GM19455 (cell line): ENCODE data around the gene ZNF276.
"Not testable (repeated sequence)": the region's sequence is repeated elsewhere in the genome, so short reads cannot be mapped to it uniquely, and the experiment has no call there.

ENCODE experiments used
- ATAC-seq: cut with Tn5 transposase; IDR thresholded peaks from one replicate; pipeline ENCODE4 v1.9.1; 2021; ENCODE audit not compliant: unreplicated experiment

Gene ZNF276, protein sequence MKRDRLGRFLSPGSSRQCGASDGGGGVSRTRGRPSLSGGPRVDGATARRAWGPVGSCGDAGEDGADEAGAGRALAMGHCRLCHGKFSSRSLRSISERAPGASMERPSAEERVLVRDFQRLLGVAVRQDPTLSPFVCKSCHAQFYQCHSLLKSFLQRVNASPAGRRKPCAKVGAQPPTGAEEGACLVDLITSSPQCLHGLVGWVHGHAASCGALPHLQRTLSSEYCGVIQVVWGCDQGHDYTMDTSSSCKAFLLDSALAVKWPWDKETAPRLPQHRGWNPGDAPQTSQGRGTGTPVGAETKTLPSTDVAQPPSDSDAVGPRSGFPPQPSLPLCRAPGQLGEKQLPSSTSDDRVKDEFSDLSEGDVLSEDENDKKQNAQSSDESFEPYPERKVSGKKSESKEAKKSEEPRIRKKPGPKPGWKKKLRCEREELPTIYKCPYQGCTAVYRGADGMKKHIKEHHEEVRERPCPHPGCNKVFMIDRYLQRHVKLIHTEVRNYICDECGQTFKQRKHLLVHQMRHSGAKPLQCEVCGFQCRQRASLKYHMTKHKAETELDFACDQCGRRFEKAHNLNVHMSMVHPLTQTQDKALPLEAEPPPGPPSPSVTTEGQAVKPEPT

DNA sequence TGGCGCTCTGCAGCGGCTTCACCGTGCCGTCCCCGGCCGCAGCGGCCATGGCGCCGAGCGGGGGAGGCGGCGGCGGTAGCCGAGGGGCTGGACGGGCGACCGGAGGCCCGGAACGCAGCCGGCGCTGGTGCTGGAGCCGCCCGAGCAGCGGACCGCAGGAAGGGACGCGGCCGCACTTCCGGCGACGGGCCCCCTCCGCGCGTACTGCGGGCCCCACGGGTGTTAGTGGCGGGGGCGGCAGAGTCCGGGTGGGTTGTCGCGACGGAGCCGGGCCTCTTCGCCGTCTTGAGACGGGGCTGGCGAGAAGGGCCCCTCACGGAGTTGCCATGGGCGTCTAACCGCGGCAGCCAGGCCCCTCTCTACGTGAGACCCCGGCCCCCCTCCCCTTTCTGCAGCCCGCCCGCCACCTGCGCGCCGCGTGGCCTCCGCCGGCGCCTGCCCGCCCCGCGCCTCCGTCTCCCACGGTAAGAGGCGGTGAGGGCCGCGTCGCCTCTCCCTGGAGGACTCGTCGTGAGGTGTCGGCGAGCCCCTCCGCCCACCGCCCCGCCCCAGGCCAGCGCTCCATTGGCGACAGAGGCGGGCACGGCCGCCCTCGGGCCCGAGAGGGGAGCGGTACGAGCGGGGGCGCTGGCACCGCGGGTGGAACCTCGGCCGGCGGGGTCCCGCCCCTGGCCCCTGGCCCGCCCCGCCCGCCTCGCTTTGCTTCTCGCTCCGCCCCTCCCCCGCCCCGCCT is at the start of gene ZNF276, which contains the start of gene VPS9D1:
ZNF276 (plus strand) TSS at position 725 of the 733 bp plus-strand sequence. CDS start 104 bp downstream, outside the sequence.
VPS9D1 (minus strand) TSS at position 86 of the 733 bp plus-strand sequence; CDS start at position 49, 37 bp downstream.
- peak; percentile 52 for ATAC-seq

DNA sequence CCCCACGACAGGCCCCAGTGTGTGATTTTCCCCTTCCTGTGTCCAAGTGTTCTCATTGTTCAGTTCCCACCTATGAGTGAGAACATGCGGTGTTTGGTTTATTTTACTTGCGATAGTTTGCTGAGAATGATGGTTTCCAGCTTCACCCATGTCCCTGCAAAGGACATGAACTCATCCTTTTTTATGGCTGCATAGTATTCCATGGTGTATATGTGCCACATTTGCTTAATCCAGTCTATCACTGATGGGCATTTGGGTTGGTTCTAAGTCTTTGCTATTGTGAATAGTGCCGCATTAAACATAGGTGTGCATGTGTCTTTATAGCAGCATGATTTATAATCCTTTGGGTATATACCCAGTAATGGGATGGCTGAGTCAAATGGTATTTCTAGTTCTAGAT is 49.8 kb upstream of the ZNF276 start:
- not testable (repeated sequence) for ATAC-seq

DNA sequence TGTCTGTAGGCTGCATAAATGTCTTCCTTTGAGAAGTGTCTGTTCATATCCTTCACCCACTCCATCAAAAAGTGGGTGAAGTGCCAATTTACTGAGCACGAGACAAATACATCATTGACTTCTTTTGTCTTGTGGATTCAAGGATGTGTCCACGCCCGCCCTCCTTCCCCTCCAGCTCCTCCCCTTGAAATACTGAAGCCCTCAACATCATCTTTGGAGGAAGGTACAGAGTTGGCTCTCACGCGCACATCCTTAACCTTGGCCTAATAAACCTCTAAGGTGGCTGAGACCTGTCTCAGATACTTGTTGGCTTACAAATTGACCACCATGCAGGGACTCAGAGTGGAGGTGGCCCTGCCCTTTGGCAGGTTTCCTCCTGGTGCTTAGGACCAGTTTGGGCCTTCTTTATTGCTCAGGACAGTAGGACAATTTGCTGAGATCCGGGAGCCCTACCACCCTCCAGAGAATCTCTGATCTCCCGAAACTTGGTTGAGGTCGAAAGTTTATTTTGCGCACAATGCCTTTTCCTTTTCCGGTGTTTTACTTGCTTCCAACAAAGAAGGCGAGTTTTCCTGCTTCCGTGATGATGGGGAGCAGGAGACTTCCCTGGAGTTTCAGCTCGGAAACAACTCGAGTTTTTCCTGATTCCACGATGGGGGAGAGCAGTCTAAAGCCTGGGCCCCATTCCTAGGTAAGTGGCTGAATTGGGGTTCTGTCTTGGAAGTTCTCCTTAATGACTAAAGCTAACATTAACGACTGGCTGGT is 49.0 kb upstream of the ZNF276 start:
- ATAC-seq, result no peak

DNA sequence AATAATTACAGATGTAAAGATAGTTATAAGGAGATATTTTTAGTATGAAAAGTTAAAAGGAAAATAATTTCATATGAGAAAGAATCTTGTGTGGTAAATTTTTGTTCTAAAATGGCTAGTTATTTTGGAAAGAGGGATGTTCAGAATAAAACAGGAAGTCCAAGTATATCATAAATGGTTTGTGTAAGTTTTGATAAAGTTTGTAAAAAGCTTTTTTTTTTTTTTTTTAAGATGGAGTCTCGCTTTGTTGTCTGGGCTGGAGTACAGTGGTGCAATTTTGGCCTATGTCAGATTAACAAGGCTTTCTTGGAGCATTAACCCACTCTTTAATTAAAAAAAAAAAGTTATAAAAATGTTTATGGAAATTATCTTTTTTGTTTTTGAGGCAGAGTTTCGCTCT is 43.1 kb upstream of the ZNF276 start:
- ATAC-seq, result no peak

DNA sequence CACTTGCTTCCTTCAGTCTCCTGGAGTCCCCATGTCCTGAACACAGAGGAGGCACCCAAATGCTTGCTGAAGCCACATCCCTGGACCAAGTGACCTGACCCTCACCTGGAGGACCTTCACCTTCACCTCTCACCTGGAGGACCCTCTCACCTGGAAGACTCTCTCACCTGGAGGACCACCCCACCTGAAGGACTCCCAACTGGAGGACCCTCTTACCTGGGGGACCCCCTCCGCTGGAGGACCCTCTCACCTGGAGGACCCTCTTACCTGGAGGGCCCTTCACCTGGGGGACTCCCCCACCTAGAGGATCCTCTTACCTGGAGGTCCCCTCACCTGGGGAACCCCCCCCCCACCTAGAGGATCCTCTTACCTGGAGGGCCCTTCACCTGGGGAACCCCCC is 35.4 kb upstream of the ZNF276 start:
- ATAC-seq, result no peak

DNA sequence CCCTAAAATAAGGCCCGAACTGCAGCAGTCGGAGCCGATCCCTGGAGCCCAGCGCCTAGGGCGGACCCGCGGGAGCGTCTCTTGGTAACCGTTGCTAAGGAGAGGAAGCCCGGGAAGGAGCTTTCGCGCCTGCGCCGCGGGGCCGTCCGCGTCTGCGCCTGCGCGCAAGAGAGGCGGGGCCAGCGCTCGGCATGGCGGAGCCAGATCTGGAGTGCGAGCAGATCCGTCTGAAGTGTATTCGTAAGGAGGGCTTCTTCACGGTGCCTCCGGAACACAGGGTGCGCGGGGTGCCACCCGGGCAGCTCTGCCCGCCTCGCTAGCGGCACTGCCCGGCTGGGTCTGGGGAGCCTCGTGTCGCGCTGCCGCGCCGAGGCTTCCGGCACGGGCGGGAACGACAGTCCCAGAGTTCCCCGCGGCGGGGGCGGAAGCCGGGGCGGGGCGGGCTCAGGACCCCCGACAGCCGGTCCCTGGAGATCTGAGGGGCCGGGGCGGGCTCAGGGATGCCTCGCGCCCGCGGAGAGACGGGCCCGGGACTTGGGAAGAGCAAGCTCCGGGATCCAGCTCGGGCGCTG is 34.7 kb upstream of the ZNF276 start, which contains the start of gene CDK10:
CDK10 (plus strand) TSS at position 170 of the 572 bp plus-strand sequence; CDS start at position 192, 22 bp downstream.
- peak; percentile 75 for ATAC-seq

DNA sequence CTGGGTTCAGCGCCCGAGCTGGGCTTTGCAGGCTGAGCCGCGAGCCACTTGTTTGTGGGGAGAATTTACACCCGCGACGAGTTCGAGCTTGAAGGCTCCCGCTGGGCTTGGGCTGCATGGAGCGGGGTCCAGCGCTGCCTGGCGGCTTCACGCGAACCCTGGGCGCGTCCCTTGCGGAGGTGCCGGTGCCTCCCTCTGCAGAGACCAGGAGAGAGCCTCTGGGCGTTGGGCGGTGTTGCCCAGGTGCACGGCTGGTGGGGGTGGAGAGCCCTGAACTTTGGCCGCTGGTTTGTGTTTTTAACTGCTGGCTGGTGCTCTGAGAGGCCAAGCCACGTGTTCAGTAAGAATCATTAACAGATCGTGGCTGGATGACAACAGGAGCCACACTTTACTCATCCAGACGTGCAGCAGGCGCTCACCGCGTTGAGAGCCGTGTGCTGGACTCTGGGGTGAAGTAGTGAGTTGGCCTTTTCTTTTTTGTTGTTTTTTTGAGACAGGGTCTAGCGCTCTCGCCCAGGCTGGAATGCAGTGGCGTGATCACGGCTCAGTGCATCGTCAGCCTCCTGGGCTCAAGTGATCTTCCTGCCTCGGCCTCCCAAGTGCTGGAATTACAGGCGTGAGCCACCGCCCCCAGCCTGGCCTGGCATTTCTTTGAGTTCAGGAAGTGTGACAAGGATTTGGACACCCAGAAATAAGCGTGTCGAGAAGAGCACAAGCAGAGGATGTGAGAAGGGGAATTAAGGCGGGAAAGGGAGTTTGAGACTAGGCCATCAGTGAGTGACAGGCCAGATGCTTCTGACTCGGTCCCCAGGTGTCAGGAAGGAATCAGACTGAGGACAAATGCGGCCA is 34.0 kb upstream of the ZNF276 start:
- peak; percentile 9 for ATAC-seq

DNA sequence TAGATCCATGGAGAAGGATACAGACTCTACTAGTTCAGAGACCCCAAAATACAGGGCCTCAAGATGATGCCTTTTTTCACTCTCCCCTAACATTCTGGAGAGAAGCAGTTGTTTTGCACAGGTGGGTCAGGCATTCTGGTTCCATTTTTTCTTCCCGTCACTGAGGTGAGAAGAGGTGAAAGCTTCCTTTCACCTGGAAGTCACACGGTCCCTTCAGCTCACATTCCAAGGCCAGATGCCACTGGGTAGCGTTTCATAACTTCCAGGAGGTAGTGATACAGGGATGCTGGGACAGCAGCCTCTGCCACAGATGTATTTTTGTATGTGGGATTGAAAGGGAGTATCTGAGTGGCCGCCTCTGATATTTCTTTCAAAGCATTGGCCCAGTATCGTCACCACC is 32.9 kb upstream of the ZNF276 start:
- ATAC-seq, result no peak

DNA sequence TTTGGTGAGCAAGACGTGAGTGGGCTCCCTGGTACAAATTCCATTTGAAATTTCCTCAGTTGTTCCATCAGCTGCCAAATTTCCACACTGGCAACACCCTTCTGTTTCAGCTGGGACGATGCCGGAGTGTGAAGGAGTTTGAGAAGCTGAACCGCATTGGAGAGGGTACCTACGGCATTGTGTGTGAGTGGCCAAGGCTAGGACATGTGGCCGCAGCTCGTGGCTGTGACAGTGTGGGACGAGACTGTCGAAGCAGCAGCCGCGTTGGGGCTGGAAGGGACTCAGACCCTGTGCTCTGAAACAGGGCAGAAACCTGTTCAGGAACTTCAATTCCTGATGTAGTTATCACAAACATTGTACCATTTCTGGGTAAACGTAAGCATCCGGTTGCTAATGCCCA is 32.2 kb upstream of the ZNF276 start:
- no peak for ATAC-seq

DNA sequence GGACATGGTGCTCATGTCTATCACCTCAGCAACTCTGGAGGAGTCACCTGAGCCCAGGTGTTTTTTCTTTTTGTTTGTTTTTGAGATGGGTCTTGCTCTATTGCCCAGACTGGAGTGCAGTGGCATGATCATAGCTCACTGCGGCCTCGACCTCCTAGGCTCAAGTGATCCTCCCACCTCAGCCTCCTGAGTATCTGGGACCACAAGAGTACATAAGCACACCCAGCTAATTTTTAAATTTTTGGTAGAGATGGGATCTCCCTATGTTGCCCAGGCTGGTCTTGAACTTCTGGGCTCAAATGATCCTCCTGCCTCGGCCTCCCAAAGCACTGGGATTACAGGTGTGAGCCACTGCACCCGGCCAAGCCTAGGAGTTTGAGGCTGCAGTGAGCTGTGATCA is 31.7 kb upstream of the ZNF276 start:
- not testable (repeated sequence) for ATAC-seq

DNA sequence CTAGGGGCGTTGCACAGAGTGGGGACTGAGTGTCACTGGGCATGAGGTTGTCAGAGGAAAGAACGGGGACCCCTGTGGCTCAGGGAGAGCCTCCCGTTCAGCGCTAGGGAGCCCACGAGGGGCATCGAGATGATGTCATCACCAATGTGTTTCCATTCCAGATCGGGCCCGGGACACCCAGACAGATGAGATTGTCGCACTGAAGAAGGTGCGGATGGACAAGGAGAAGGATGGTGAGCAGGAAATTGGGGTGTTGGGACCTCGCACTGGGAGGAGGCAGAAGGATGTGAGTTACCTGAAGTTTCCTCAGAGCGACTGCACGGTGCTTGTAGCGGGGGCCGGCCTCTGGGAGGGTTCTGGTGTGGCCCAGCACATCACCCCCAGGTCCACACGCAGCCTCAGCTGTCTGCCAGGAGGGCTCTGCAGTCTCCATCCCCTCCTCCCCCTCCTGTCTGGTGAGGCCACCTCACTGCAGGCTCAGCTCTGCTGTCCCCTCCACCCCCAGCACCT is 30.9 kb upstream of the ZNF276 start:
- ATAC-seq, result no peak

DNA sequence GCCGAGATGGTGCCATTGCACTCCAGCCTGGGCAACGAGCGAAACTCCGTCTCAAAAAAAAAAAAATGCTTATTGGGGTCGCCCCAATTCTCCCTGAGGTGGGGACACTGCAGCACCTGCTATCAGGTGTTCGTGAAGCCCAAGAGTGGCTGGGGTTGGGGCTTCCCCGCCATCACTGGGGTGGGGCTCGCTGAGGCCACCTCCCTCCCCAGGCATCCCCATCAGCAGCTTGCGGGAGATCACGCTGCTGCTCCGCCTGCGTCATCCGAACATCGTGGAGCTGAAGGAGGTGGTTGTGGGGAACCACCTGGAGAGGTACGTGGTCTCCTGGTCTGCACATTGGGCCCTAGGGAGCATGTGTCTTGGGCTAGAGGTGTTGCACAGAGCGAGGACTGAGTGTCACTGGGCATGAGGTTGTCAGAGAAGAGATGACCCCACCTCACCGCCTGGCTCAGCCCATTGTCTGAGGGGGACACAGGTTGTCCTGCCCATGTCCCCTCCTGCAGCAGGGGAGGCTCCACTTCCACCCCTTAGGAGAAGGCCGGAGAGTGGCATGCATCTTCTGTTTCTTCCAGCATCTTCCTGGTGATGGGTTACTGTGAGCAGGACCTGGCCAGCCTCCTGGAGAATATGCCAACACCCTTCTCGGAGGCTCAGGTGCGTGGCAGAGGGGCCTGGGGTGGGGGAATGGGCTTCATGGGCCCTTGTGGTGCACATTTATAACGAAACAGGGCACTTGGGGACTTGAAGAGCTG is 29.9 kb upstream of the ZNF276 start:
- ATAC-seq, result no peak

DNA sequence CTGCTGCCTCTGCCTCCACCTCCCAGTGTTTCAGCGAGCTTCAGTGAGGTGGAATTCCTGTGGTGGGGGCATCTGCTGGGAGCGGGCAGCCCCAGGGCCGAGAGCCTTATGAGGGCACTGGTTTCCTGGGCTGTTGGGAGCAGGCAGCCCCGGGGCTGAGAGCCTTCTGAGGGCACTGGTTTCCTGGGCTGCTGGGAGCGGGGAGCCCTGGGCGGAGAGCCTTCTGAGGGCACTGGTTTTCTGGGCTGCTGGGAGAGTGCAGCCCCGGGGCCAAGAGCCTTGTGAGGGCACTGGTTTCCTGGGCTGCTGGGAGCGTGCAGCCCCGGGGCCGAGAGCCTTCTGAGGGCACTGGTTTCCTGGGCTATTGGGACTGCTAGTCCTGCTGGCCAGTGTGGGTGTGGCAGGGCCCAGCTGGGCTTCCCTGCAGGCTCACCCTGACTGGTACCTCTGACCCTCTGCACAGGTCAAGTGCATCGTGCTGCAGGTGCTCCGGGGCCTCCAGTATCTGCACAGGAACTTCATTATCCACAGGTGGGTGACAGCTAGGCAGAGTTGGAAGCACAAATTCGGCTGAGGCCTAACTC is 29.3 kb upstream of the ZNF276 start:
- no peak for ATAC-seq

DNA sequence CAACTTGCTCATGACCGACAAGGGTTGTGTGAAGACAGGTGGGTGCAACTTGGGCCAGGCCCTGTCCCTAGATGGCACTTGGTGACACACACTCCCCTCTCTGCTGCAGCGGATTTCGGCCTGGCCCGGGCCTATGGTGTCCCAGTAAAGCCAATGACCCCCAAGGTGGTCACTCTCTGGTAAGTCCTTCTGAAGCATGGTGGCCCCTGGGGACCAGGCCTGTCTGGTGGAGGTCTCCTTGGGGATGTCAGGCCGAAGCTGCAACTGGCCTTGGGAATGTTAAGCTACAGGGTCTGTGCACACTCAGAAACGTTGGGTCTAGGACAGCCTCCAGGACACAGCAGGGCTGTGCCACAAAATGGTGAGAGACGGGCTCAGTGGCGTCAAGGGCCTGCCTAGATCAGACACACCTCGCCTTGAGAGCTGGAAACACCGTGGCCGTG is 28.0 kb upstream of the ZNF276 start:
- no peak for ATAC-seq

DNA sequence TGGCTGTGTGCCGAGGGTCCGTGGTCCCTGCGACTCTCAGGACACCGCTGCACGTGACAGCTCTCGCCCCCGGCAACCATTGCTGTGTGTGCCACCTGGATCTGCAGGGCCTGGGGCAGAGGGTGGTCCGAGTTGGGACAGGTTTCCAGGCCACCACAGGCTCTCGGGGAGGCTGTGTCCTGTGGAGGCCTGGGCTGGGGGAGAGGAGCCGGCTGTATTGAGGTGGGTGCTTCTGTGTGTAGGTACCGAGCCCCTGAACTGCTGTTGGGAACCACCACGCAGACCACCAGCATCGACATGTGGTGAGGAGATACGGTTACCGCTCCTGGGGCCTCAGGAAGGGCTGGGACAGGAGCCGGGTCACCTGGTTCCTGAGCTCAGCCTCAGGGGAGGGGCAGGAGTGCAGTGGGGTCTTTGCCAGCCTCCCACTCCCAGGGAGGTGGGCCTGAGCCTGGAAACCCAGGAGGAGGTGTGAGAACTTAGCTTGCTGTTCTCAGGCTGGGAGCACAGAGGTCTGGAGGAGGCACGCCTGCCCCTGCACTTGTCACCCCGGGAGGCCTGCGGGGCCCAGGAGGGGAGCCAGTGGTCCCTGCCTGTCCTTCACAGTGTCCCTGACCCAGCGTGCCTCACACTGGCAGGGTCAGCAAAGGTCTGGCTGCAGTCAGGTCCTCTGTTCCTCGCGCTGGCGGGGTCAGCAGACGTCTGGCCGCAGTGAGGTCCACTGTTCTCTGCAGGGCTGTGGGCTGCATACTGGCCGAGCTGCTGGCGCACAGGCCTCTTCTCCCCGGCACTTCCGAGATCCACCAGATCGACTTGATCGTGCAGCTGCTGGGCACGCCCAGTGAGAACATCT is 27.2 kb upstream of the ZNF276 start:
- ATAC-seq, result no peak

DNA sequence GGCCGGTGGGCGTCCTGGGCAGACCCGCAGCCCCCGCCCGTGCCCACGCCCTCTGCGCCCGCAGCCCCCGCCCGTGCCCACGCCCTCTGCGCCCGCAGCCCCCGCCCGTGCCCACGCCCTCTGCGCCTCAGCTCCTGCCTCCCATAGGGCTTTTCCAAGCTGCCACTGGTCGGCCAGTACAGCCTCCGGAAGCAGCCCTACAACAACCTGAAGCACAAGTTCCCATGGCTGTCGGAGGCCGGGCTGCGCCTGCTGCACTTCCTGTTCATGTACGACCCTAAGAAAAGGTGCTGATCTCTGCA is 26.6 kb upstream of the ZNF276 start:
- not testable (repeated sequence) for ATAC-seq

DNA sequence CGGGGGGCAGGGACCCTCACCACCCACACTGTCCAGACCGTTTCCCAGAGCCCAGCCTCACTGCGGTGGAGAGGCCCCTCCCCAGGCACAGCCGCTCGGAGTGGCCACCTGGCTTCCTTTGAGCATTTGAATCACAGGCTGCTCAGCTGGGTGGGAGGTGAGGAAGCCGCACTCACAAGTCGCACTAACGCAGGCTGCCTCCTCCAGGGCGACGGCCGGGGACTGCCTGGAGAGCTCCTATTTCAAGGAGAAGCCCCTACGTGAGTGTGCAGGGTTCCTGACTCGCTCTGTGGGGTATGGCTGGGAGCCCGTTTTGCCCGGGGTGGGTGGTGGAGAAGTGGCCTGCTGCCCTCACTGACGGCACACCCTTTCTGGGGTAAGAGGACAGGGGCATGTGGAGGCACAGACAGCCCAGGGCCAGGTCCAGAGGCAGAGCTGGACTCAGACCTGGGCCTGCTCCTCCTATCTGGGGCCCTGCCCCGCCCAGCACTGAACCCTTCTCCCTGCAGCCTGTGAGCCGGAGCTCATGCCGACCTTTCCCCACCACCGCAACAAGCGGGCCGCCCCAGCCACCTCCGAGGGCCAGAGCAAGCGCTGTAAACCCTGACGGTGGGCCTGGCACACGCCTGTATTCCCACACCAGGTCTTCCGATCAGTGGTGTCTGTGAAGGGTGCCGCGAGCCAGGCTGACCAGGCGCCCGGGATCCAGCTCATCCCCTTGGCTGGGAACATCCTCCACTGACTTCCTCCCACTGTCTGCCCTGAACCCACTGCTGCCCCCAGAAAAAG is 26.1 kb upstream of the ZNF276 start:
- no peak for ATAC-seq
